Endothelial cell of umbilical vein (primary cell): ENCODE data around the gene NCAPG2. TPM values are rescaled to one million over a fixed set of nuclear protein-coding genes. Genes with fewer than 3 reads are reported as not detected.

Experiments used
- BruUV-seq: library from RNA; stranded (reverse); fragments of 400-500 nt; replicated peaks from 2 replicates; lab custom pipeline; 2021; lab: Mats Ljungman, UMichigan
- CTCF ChIA-PET: fragments of 300-600, 350-600 bp; sonication (Branson Sonifier 250); formaldehyde crosslinking; loops from one replicate; lab custom pipeline; 2021; ENCODE audit warnings: antibody characterized with exemption, inconsistent platforms; lab: Charles Lee
- POLR2A ChIA-PET: fragments of 300-600, 350-600 bp; sonication (Branson Sonifier 250); formaldehyde crosslinking; loops from one replicate; lab custom pipeline; 2021; ENCODE audit warnings: antibody characterized with exemption, inconsistent platforms; lab: Charles Lee
- DNase-seq: peaks from one replicate; pipeline ENCODE4 v3.0.0-alpha.2; 2011; ENCODE audit warnings: low read depth, low spot score
- FAIRE-seq: peaks from 2 replicates; lab custom pipeline; 2011; peaks lifted over from hg19 to GRCh38; lab: Jason Lieb, UNC
- H2AFZ ChIP-seq: 2 replicates; pipeline ENCODE4 v1.6.0; 2012; ENCODE audit warnings: low read depth, low read length, control low read depth, inconsistent platforms
- H3K27ac ChIP-seq: 2 replicates; pipeline ENCODE4 v1.5.1; 2011; ENCODE audit warnings: low read depth, mild to moderate bottlenecking, control low read depth, low read length, moderate library complexity; ENCODE audit not compliant: insufficient read depth
- H3K27me3 ChIP-seq, 2 experiments: 2 replicates each; pipeline versions ENCODE4 v1.6.0 to v1.6.1; 2011; ENCODE audit warnings: low read length in 2 of 2, mixed read lengths in 1 of 2; ENCODE audit not compliant: control insufficient read depth in 2 of 2, insufficient read depth in 2 of 2
- H3K36me3 ChIP-seq, 2 experiments: 2 replicates in 1 of 2; 3 replicates in 1 of 2; pipeline ENCODE4 v1.5.1; 2011; ENCODE audit warnings: low read length in 2 of 2, mild to moderate bottlenecking in 1 of 2, moderate library complexity in 1 of 2; ENCODE audit not compliant: control insufficient read depth in 2 of 2, insufficient read depth in 2 of 2; ENCODE audit errors: extremely low read depth in 1 of 2
- H3K4me1 ChIP-seq: 3 replicates; pipeline ENCODE4 v1.5.1; 2011; ENCODE audit warnings: mild to moderate bottlenecking, low read length; ENCODE audit not compliant: control insufficient read depth, insufficient read depth; ENCODE audit errors: extremely low read depth
- H3K4me2 ChIP-seq: 2 replicates; pipeline ENCODE4 v1.6.1; 2011; ENCODE audit warnings: low read length, control low read depth, mixed read lengths; ENCODE audit not compliant: insufficient read depth
- H3K4me3 ChIP-seq, 3 experiments: fragments of 200-600 bp in 1 of 3; sonication (generic), shearing (Covaris generic) in 1 of 3; replicated peaks in 1 of 3; 2 replicates each; pipeline ENCODE4 v1.5.1; 2011 to 2016; ENCODE audit warnings: control low read depth in 3 of 3, low read length in 3 of 3, mild to moderate bottlenecking in 2 of 3, inconsistent platforms in 1 of 3, low read depth in 1 of 3, moderate library complexity in 1 of 3; ENCODE audit not compliant: insufficient read depth in 1 of 3
- H3K79me2 ChIP-seq: 2 replicates; pipeline ENCODE4 v1.6.0; 2012; ENCODE audit warnings: low read length, inconsistent platforms; ENCODE audit not compliant: control insufficient read depth, insufficient read depth
- H3K9ac ChIP-seq: replicated peaks from 2 replicates; pipeline ENCODE3; 2011; ENCODE audit warnings: low read length, control low read depth; ENCODE audit not compliant: insufficient read depth; ENCODE audit errors: extremely low read depth
- H3K9me1 ChIP-seq: replicated peaks from 3 replicates; pipeline ENCODE4 v1.6.0; 2011; ENCODE audit warnings: mild to moderate bottlenecking, low read length; ENCODE audit not compliant: control insufficient read depth, insufficient read depth; ENCODE audit errors: extremely low read depth
- H3K9me3 ChIP-seq: replicated peaks from 2 replicates; pipeline ENCODE4 v1.5.1; 2012; ENCODE audit warnings: low read length, inconsistent platforms; ENCODE audit not compliant: control insufficient read depth, insufficient read depth
- H4K20me1 ChIP-seq: replicated peaks from 2 replicates; pipeline ENCODE3; 2011; ENCODE audit warnings: mild to moderate bottlenecking, low read length; ENCODE audit not compliant: control insufficient read depth, insufficient read depth; ENCODE audit errors: extremely low read depth
- CTCF ChIP-seq, 2 donors: IDR thresholded peaks; 1 replicate in 1 of 2; 2 replicates in 1 of 2; pipeline ENCODE4 v1.5.1; 2011; ENCODE audit warnings: low read length in 2 of 2, mild to moderate bottlenecking in 2 of 2, moderate library complexity in 2 of 2, control low read depth in 1 of 2, inconsistent platforms in 1 of 2, low read depth in 1 of 2; ENCODE audit not compliant: insufficient read depth in 1 of 2; ENCODE audit errors: extremely low read depth in 1 of 2
- EZH2 ChIP-seq: IDR thresholded peaks from 2 replicates; pipeline ENCODE4 v1.6.1; 2012; ENCODE audit warnings: borderline replicate concordance, low read depth, mild to moderate bottlenecking, moderate library complexity, low read length, inconsistent platforms; ENCODE audit not compliant: severe bottlenecking
- FOS ChIP-seq: IDR thresholded peaks from 2 replicates; pipeline ENCODE4 v1.6.1; 2011; ENCODE audit warnings: mild to moderate bottlenecking, low read length, moderate library complexity, borderline replicate concordance; ENCODE audit not compliant: insufficient read depth
- GATA2 ChIP-seq: IDR thresholded peaks from 2 replicates; pipeline ENCODE4 v1.7.0; 2011; ENCODE audit warnings: low read depth, mild to moderate bottlenecking, moderate library complexity, mixed read lengths, low read length; ENCODE audit not compliant: insufficient read length, insufficient read depth
- JUN ChIP-seq: IDR thresholded peaks from 2 replicates; pipeline ENCODE4 v1.6.1; 2011; ENCODE audit warnings: borderline replicate concordance, low read depth; ENCODE audit not compliant: insufficient read length, insufficient read depth
- MAX ChIP-seq: IDR thresholded peaks from 2 replicates; pipeline ENCODE4 v1.6.1; 2011; ENCODE audit not compliant: insufficient read depth, insufficient read length
- MYC ChIP-seq: IDR thresholded peaks from one replicate; pipeline ENCODE4 v1.6.1; 2011; ENCODE audit warnings: mild to moderate bottlenecking, low read depth, low read length
- POLR2A ChIP-seq: IDR thresholded peaks from 2 replicates; pipeline ENCODE4 v1.6.1; 2012; ENCODE audit warnings: low read depth, mild to moderate bottlenecking, control low read depth, low read length
- POLR2AphosphoS5 ChIP-seq: IDR thresholded peaks from 2 replicates; pipeline ENCODE4 v1.6.1; 2012; ENCODE audit warnings: low read depth, mild to moderate bottlenecking, control low read depth, low read length, moderate library complexity; ENCODE audit not compliant: insufficient read depth
- dilution Hi-C: fragments of 300-500 bp; cut with MboI; formaldehyde crosslinking; loops from one replicate; pipeline ENCODE4 v1.15.0; 2019; ENCODE audit warnings: low sequenced_read_pairs; ENCODE audit not compliant: extremely low pct_ligation_motif_present
- intact Hi-C: fragments of 100-400 bp; cut with micrococcal nuclease; formaldehyde crosslinking; loops from one replicate; pipeline ENCODE4 v1.10.0; 2022
- polyA plus RNA-seq, 4 experiments: library from polyadenylated mRNA; depleted of rRNA in 3 of 4; stranded (reverse) in 3 of 4; unstranded in 1 of 4; fragments of >200 nt; gene quantifications; 2 replicates each; pipeline versions ENCODE4 v1.2.1 to v1.2.3, GENCODE V29; 2011 to 2012; ENCODE audit warnings: missing spikeins in 1 of 4
- total RNA-seq: library from RNA; stranded (reverse); gene quantifications from 2 replicates; pipeline ENCODE4 v1.2.3, GENCODE V29; 2021

The NCAPG2 gene
- total and polyA plus RNA-seq, 2 donors (not counting 3 experiments of a cell fraction or from before 2014, with no cell fraction given): 19.2 to 62.3 TPM

GRCh38 chr7:158689488-158689887 lies 15.1 kb downstream of the NCAPG2 start:
- Histone ChIP-seq H3K9ac (no peak overlapping the region), H3K4me3 (no peak overlapping the region), H3K79me2 (peaks cover 13% of the 10 kb centered on the region), H3K27ac (no peak overlapping the region), H4K20me1 (no peaks in the 10 kb centered on the region), H3K9me3 (no peaks in the 10 kb centered on the region), H3K27me3 (no peaks in the 10 kb centered on the region), H3K4me2 (no peak overlapping the region), H3K36me3 (peaks cover 0 to 15% of the 10 kb centered on the region in 2 experiments), H2AFZ (no peak overlapping the region), H3K4me1 (no peaks in the 10 kb centered on the region), H3K9me1 (no peaks in the 10 kb centered on the region)
- DNase-seq (no peak), FAIRE-seq (no peak)
- intact Hi-C loops: no loop called here
- TF ChIP-seq GATA2 (no peak), CTCF (IDR thresholded peaks at IDR 0.05; ENCODE audit: extremely low read depth in 1 of 2, insufficient read depth in 1 of 2, low read depth in 1 of 2, low read length in 2 of 2) (no peak), EZH2 (no peak), FOS (no peak), POLR2A (no peak), JUN (no peak), MYC (no peak), POLR2AphosphoS5 (no peak), MAX (no peak)
- dilution Hi-C loops: no loop called here
- ChIA-PET CTCF (interaction anchor here (1.0 to 3.4 kb wide), 3 partner anchors 8 to 288 kb away, joined by 3 to 23 read pairs (median 3); no protein-coding TSS in a partner anchor), POLR2A (no interaction called here)
- no TSS peak for BruUV-seq
